Right ventricle myocardium inferior (tissue), 1 donor: ENCODE data around the gene DIP2C. TPM values are rescaled to one million over a fixed set of nuclear protein-coding genes. Genes with fewer than 3 reads are reported as not detected.
"Not testable (repeated sequence)": the region's sequence is repeated elsewhere in the genome, so short reads cannot be mapped to it uniquely, and the experiment has no call there.

Experiments used
- ATAC-seq: fragments of 200-7000 bp; cut with Tn5 transposase; one replicate; pipeline ENCODE4 v1.9.1; 2020; ENCODE audit warnings: mild to moderate bottlenecking, moderate library complexity
- DNase-seq: peaks from one replicate; pipeline ENCODE4 v3.0.0; 2021; ENCODE audit errors: missing footprints
- intact Hi-C: fragments of 100-400 bp; cut with DNase I; formaldehyde crosslinking; loops from one replicate; pipeline ENCODE4 v1.11.0; 2022
- total RNA-seq: library from RNA; stranded (reverse); fragmentation: NEBNext Ultra II Directional; extraction: Animal tissue kit (Norgen Biotek cat#: 25700); gene quantifications from one replicate; pipeline ENCODE4 v1.2.1, GENCODE V29; 2021
- donor health status: DM: no; HTN: yes; CAD: no; lungs with severe emphysema.

Gene DIP2C
- total RNA-seq, 1 donor from 2014 or later, result 28.3 TPM

- DNase-seq (no peak), ATAC-seq (peak; percentile 86)
- intact Hi-C loops, result no loop called here
Observed at GRCh38 chr10:680146-680545, 9.3 kb downstream of the DIP2C start.

GRCh38 chr10:679556-679955 is 9.9 kb downstream of the DIP2C start:
- no peak for DNase-seq
- no peak for ATAC-seq
- intact Hi-C loops, result no loop called here

GRCh38 chr10:678662-679005 is 10.8 kb downstream of the DIP2C start:
- DNase-seq, ATAC-seq, intact Hi-C loops: not testable (repeated sequence)

- intact Hi-C loops, result no loop called here
- ATAC-seq, result no peak
- DNase-seq, result no peak
Observed at GRCh38 chr10:677750-678661, 11.5 kb downstream of the DIP2C start.

GRCh38 chr10:677038-677437 is 12.4 kb downstream of the DIP2C start:
- no peak for DNase-seq
- intact Hi-C loops, result no loop called here
- no peak for ATAC-seq

GRCh38 chr10:676178-676577 is 13.3 kb downstream of the DIP2C start:
- intact Hi-C loops, result no loop called here
- DNase-seq (no peak), ATAC-seq (no peak)

GRCh38 chr10:675532-675931 is 13.9 kb downstream of the DIP2C start:
- ATAC-seq (no peak), DNase-seq (no peak)
- intact Hi-C loops, result no loop called here

- DNase-seq (no peak), ATAC-seq (peak; percentile 47)
- intact Hi-C loops, result no loop called here
Observed at GRCh38 chr10:673492-673891, 16.0 kb downstream of the DIP2C start.

- intact Hi-C loops, result no loop called here
- ATAC-seq, result no peak
- no peak for DNase-seq
Observed at GRCh38 chr10:672992-673391, 16.5 kb downstream of the DIP2C start.

GRCh38 chr10:672203-672602 is 17.3 kb downstream of the DIP2C start:
- no peak for DNase-seq
- no peak for ATAC-seq
- intact Hi-C loops, result no loop called here

- ATAC-seq, result no peak
- no peak for DNase-seq
- intact Hi-C loops, result no loop called here
Observed at GRCh38 chr10:670990-671389, 18.5 kb downstream of the DIP2C start.

GRCh38 chr10:670038-670437 is 19.4 kb downstream of the DIP2C start:
- intact Hi-C loops, result no loop called here
- DNase-seq (no peak), ATAC-seq (no peak)

- ATAC-seq, result no peak
- intact Hi-C loops, result no loop called here
- DNase-seq, result no peak
Observed at GRCh38 chr10:668786-669485, 20.5 kb downstream of the DIP2C start.

GRCh38 chr10:667602-668143 is 21.8 kb downstream of the DIP2C start:
- intact Hi-C loops, result no loop called here

GRCh38 chr10:667096-667495 is 22.4 kb downstream of the DIP2C start:
- DNase-seq (no peak), ATAC-seq (no peak)
- intact Hi-C loops, result no loop called here

More at GRCh38 chr10:667602-668143, 21.8 kb downstream of the DIP2C start:
- DNase-seq, result no peak
- no peak for ATAC-seq

GRCh38 chr10:666237-667012 is 23.0 kb downstream of the DIP2C start:
- ATAC-seq, result no peak
- intact Hi-C loops, result no loop called here

GRCh38 chr10:665579-666091 is 23.8 kb downstream of the DIP2C start:
- DNase-seq (no peak), ATAC-seq (peak; percentile 62)
- intact Hi-C loops, result no loop called here

More at GRCh38 chr10:666237-667012, 23.0 kb downstream of the DIP2C start:
- DNase-seq, result no peak

GRCh38 chr10:664893-665292 is 24.6 kb downstream of the DIP2C start:
- DNase-seq, result no peak
- no peak for ATAC-seq
- intact Hi-C loops, result no loop called here

- ATAC-seq (no peak), DNase-seq (no peak)
- intact Hi-C loops, result no loop called here
Observed at GRCh38 chr10:664301-664700, 25.2 kb downstream of the DIP2C start.
